Measurements from ENCODE around the gene SCGB1D1.

DNA sequence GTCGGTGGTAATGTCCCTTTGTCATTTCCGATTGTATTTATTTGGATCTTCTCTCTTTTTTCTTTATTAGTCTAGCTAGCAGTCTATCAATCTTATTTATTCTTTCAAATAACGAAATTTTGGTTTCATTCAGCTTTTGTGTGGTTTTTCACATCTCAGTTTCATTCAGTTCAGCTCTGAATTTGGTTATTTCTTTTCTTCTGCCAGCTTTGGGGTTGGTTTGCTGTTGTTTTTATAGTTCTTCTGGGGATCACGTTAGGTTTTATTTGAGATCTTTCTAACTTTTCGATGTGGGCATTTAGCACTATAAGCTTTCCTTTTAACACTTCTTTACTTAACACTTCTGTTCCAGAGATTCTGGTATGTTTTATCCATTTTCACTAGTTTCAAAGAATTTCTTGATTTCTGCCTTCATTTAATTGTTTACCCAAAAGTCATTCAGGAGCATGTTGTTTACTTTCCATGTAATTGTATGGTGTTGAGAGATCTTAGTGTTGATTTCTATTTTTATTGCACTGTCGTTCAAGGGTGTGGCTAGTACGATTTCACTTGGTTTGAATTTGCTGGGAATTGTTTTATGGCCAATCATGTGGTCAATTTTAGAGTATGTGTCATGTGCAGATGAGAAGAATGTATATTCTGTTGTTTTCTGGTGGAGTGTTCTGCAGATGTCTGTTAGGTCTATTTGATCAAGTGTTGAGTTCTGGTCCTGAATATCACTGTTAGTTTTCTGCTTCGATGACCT, 7.7 kb upstream of the SCGB1D1 start:
- TF ChIP-seq, protein P1, sequence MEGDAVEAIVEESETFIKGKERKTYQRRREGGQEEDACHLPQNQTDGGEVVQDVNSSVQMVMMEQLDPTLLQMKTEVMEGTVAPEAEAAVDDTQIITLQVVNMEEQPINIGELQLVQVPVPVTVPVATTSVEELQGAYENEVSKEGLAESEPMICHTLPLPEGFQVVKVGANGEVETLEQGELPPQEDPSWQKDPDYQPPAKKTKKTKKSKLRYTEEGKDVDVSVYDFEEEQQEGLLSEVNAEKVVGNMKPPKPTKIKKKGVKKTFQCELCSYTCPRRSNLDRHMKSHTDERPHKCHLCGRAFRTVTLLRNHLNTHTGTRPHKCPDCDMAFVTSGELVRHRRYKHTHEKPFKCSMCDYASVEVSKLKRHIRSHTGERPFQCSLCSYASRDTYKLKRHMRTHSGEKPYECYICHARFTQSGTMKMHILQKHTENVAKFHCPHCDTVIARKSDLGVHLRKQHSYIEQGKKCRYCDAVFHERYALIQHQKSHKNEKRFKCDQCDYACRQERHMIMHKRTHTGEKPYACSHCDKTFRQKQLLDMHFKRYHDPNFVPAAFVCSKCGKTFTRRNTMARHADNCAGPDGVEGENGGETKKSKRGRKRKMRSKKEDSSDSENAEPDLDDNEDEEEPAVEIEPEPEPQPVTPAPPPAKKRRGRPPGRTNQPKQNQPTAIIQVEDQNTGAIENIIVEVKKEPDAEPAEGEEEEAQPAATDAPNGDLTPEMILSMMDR (conservative IDR thresholded peaks at IDR 0.05; ENCODE audit: low read depth in 2 of 2) = no peak
- TF ChIP-seq POLR2AphosphoS5 (IDR thresholded peaks at IDR 0.05; ENCODE audit: low read depth) (no peak), EZH2 (IDR thresholded peaks at IDR 0.05; ENCODE audit: low read depth, unreplicated experiment) (no peak), EZH2phosphoT487 (IDR thresholded peaks at IDR 0.05; ENCODE audit: unreplicated experiment) (no peak), JUNB (IDR thresholded peaks at IDR 0.05; ENCODE audit: unreplicated experiment) (no peak), ZNF462 (CRISPR knock-in tag; IDR thresholded peaks at IDR 0.05) (no peak), ZNF114 (CRISPR knock-in tag; IDR thresholded peaks at IDR 0.05) (no peak), CREB1 (CRISPR knock-in tag; IDR thresholded peaks at IDR 0.05; ENCODE audit: low read depth) (no peak), STAT1 (IDR thresholded peaks at IDR 0.05; ENCODE audit: unreplicated experiment) (no peak)
- TF ChIP-seq, protein P2, sequence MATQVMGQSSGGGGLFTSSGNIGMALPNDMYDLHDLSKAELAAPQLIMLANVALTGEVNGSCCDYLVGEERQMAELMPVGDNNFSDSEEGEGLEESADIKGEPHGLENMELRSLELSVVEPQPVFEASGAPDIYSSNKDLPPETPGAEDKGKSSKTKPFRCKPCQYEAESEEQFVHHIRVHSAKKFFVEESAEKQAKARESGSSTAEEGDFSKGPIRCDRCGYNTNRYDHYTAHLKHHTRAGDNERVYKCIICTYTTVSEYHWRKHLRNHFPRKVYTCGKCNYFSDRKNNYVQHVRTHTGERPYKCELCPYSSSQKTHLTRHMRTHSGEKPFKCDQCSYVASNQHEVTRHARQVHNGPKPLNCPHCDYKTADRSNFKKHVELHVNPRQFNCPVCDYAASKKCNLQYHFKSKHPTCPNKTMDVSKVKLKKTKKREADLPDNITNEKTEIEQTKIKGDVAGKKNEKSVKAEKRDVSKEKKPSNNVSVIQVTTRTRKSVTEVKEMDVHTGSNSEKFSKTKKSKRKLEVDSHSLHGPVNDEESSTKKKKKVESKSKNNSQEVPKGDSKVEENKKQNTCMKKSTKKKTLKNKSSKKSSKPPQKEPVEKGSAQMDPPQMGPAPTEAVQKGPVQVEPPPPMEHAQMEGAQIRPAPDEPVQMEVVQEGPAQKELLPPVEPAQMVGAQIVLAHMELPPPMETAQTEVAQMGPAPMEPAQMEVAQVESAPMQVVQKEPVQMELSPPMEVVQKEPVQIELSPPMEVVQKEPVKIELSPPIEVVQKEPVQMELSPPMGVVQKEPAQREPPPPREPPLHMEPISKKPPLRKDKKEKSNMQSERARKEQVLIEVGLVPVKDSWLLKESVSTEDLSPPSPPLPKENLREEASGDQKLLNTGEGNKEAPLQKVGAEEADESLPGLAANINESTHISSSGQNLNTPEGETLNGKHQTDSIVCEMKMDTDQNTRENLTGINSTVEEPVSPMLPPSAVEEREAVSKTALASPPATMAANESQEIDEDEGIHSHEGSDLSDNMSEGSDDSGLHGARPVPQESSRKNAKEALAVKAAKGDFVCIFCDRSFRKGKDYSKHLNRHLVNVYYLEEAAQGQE (IDR thresholded peaks at IDR 0.05; ENCODE audit: unreplicated experiment) = no peak
- TF ChIP-seq, protein P3, sequence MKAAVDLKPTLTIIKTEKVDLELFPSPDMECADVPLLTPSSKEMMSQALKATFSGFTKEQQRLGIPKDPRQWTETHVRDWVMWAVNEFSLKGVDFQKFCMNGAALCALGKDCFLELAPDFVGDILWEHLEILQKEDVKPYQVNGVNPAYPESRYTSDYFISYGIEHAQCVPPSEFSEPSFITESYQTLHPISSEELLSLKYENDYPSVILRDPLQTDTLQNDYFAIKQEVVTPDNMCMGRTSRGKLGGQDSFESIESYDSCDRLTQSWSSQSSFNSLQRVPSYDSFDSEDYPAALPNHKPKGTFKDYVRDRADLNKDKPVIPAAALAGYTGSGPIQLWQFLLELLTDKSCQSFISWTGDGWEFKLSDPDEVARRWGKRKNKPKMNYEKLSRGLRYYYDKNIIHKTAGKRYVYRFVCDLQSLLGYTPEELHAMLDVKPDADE (IDR thresholded peaks at IDR 0.05) = no peak

All from GM23338 (cell line).